Smooth muscle cell (in vitro differentiated cells): Measurements from ENCODE around the gene CABP4. TPM values are rescaled to one million over a fixed set of nuclear protein-coding genes. Genes with fewer than 3 reads are reported as not detected.

ENCODE experiments used
- DNase-seq: peaks from one replicate; lab custom pipeline; 2025; ENCODE audit not compliant: unreplicated experiment; lab: John Stamatoyannopoulos, UW
- H2AFZ ChIP-seq: fragments of 200-600 bp; sonication (generic); 2 replicates; pipeline ENCODE4 v1.6.0; 2016; ENCODE audit warnings: antibody characterized with exemption, low read depth, mild to moderate bottlenecking
- H3F3A ChIP-seq: fragments of 200-600 bp; sonication (generic); 2 replicates; pipeline ENCODE4 v1.6.0; 2017; ENCODE audit warnings: antibody characterized with exemption, low read depth
- H3K27ac ChIP-seq: fragments of 200-600 bp; sonication (generic); 2 replicates; pipeline ENCODE4 v1.5.1; 2016; ENCODE audit warnings: low read depth, mild to moderate bottlenecking
- H3K27me3 ChIP-seq: fragments of 200-600 bp; sonication (generic); 2 replicates; pipeline ENCODE4 v1.6.1; 2016; ENCODE audit warnings: low read depth, mild to moderate bottlenecking
- H3K36me3 ChIP-seq: fragments of 200-600 bp; sonication (generic); 2 replicates; pipeline ENCODE4 v1.5.1; 2016; ENCODE audit warnings: low read depth
- H3K4me1 ChIP-seq: fragments of 200-600 bp; sonication (generic); 2 replicates; pipeline ENCODE4 v1.5.1; 2016; ENCODE audit warnings: low read depth
- H3K4me2 ChIP-seq: fragments of 200-600 bp; sonication (generic); 2 replicates; pipeline ENCODE4 v1.6.0; 2016; ENCODE audit warnings: mild to moderate bottlenecking
- H3K4me3 ChIP-seq: fragments of 200-600 bp; sonication (generic); 2 replicates; pipeline ENCODE4 v1.5.1; 2016; ENCODE audit warnings: mild to moderate bottlenecking
- H3K79me2 ChIP-seq: fragments of 200-600 bp; sonication (generic); 2 replicates; pipeline ENCODE4 v1.6.0; 2016; ENCODE audit warnings: low read depth, mild to moderate bottlenecking
- H3K9ac ChIP-seq: fragments of 200-600 bp; sonication (generic); 2 replicates; pipeline ENCODE4 v1.6.0; 2016; ENCODE audit warnings: low read depth
- H3K9me3 ChIP-seq: fragments of 200-600 bp; sonication (generic); replicated peaks from 2 replicates; pipeline ENCODE4 v1.5.1; 2016; ENCODE audit warnings: low read depth
- H4K20me1 ChIP-seq: fragments of 200-600 bp; sonication (generic); 2 replicates; pipeline ENCODE4 v1.6.0; 2016; ENCODE audit warnings: low read depth
- WGBS: methylation state at CpG from one replicate; pipeline ENCODE4 v1.1.7; 2016; ENCODE audit warnings: low lambda C conversion rate; 5-methylcytosine and 5-hydroxymethylcytosine counted together
- polyA plus RNA-seq: library from polyadenylated mRNA; unstranded; fragments of >200 nt; fragmentation: Nextera tagmentation; extraction: Ambion mirVana; gene quantifications from 2 replicates; pipeline ENCODE4 v1.2.1, GENCODE V29; 2016
- total RNA-seq: library from RNA; depleted of rRNA; stranded (reverse); fragments of >200 nt; gene quantifications from 2 replicates; pipeline ENCODE4 v1.2.3, GENCODE V29; 2014
- TF ChIP-seq, protein P1 (sequence below): fragments of 200-600 bp; sonication (generic); IDR thresholded peaks from 2 replicates; pipeline ENCODE4 v1.5.1; 2017; ENCODE audit warnings: borderline replicate concordance, mild to moderate bottlenecking, antibody characterized with exemption; ENCODE audit not compliant: insufficient read depth, poor library complexity, severe bottlenecking

Gene CABP4
- total and polyA plus RNA-seq, 2 experiments from 2014 or later = not detected

DNA sequence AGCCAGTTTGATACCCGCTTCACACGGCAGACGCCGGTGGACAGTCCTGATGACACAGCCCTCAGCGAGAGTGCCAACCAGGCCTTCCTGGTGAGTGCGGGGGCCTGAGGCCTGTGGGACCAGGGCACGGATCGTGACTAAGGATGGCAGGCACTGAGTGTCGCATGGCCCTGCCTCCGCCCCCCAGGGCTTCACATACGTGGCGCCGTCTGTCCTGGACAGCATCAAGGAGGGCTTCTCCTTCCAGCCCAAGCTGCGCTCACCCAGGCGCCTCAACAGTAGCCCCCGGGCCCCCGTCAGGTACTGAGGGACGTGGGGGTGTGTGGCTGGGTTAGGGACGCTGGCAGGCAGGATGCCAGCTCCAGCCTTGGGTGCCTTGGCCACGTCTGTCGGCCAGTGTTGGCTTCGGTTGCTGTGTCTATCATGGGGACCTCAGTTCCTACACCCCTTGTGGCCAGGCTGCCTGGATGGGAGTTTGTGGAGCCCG lies 20.7 kb upstream of the CABP4 start:
- Histone ChIP-seq H3F3A (no peaks in the 10 kb centered on the region), H3K4me1 (no peaks in the 10 kb centered on the region), H4K20me1 (no peaks in the 10 kb centered on the region), H3K27ac (no peak overlapping the region), H3K79me2 (peaks cover 13% of the 10 kb centered on the region), H3K4me2 (no peak overlapping the region), H3K4me3 (no peak overlapping the region), H3K9ac (no peak overlapping the region), H3K36me3 (no peaks in the 10 kb centered on the region), H3K9me3 (no peaks in the 10 kb centered on the region), H2AFZ (no peak overlapping the region), H3K27me3 (no peaks in the 10 kb centered on the region)
- TF ChIP-seq, protein P1, sequence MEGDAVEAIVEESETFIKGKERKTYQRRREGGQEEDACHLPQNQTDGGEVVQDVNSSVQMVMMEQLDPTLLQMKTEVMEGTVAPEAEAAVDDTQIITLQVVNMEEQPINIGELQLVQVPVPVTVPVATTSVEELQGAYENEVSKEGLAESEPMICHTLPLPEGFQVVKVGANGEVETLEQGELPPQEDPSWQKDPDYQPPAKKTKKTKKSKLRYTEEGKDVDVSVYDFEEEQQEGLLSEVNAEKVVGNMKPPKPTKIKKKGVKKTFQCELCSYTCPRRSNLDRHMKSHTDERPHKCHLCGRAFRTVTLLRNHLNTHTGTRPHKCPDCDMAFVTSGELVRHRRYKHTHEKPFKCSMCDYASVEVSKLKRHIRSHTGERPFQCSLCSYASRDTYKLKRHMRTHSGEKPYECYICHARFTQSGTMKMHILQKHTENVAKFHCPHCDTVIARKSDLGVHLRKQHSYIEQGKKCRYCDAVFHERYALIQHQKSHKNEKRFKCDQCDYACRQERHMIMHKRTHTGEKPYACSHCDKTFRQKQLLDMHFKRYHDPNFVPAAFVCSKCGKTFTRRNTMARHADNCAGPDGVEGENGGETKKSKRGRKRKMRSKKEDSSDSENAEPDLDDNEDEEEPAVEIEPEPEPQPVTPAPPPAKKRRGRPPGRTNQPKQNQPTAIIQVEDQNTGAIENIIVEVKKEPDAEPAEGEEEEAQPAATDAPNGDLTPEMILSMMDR = no peak
- no peak for DNase-seq
- 96% methylated on average over 23 of the region's 23 CpGs for WGBS

DNA sequence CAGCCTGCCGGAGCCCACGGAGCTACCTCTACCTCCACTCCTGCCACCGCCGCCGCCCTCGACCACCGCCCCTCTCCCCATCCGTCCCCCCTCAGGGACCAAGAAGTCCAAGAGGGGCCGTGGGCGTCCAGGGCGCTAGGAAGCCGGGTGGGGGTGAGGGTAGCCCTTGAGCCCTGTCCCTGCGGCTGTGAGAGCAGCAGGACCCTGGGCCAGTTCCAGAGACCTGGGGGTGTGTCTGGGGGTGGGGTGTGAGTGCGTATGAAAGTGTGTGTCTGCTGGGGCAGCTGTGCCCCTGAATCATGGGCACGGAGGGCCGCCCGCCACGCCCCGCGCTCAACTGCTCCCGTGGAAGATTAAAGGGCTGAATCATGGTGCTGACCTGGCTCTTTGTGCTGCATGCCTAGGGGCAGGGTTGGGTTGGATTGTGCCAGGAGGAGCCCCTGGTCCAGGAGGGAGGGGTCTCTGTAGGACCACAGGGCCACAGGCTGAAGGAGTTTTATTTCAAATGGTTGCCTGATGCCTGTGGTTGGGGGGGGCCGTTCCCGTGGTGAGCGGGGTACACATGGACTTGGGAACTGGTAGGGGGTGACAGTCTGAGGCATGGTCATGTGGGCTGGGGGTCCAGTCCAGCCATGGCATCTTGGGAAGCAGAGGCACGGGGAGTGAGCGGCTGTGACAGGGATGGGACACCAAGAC lies 20.0 kb upstream of the CABP4 start:
- no peak for DNase-seq
- TF ChIP-seq, protein P1 = no peak
- no peak overlapping the region for H3K4me2 ChIP-seq
- H3K27ac ChIP-seq = no peak overlapping the region
- H2AFZ ChIP-seq = no peak overlapping the region
- H3K4me1 ChIP-seq = no peaks in the 10 kb centered on the region
- H4K20me1 ChIP-seq = no peaks in the 10 kb centered on the region
- no peaks in the 10 kb centered on the region for H3K9me3 ChIP-seq
- H3K4me3 ChIP-seq = no peak overlapping the region
- no peak overlapping the region for H3K9ac ChIP-seq
- no peaks in the 10 kb centered on the region for H3F3A ChIP-seq
- WGBS = 88% methylated on average over 16 of the region's 26 CpGs
- no peaks in the 10 kb centered on the region for H3K36me3 ChIP-seq
- no peaks in the 10 kb centered on the region for H3K27me3 ChIP-seq
- peaks cover 6% of the 10 kb centered on the region for H3K79me2 ChIP-seq

DNA sequence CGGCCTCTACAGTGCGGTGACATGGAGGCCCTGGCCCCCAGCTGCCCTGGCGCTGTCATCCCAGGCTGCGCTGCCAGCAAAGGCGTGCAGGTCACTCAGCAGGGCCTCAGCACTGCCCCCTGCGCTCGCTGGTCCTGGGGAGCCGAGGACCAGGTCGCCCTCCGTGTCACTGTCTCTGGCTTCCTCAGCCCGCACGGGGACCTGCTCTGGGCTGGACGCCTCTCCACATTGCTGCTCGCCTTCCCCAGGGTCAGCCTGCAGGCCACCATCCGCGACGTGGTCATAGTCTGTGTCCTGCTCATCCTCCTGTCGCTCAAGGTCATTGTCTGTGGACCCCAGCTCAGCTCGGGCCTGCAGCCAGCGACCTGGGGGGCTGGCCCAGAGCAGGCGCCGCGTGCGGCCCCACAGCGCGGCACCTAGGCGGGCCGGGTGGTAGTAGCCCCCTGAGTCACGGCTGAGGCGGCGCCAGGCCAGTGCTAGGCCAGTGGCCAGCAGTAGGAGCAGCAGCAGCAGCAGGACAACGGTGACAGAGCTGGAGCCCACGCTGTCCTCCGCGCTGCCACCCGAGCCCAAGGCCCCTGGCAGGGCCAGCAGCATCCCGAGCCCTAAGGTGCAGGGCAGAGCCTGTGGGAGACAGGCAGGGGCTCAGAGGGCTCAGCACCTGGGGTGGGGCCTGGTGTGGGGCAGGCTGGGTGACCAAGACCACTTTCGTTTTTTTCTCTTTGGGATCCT lies 19.3 kb upstream of the CABP4 start:
- Histone ChIP-seq H3K4me2 (no peak overlapping the region), H3K27me3 (no peaks in the 10 kb centered on the region), H3K79me2 (no peaks in the 10 kb centered on the region), H2AFZ (no peak overlapping the region), H3F3A (no peaks in the 10 kb centered on the region), H3K4me1 (no peaks in the 10 kb centered on the region), H3K9ac (no peak overlapping the region), H3K4me3 (no peak overlapping the region), H3K27ac (no peak overlapping the region), H4K20me1 (no peaks in the 10 kb centered on the region), H3K36me3 (no peaks in the 10 kb centered on the region), H3K9me3 (no peaks in the 10 kb centered on the region)
- TF ChIP-seq, protein P1 = no peak
- no peak for DNase-seq
- 94% methylated on average over 38 of the region's 38 CpGs for WGBS
